Fibroblast of skin of right biceps (primary cell): ENCODE results near the gene AKR1C4.
"Not testable (repeated sequence)": the region's sequence is repeated elsewhere in the genome, so short reads cannot be mapped to it uniquely, and the experiment has no call there.

ENCODE experiments used
- DNase-seq: peaks from one replicate; pipeline ENCODE4 v3.0.0-alpha.2; 2013

Gene AKR1C4

DNA sequence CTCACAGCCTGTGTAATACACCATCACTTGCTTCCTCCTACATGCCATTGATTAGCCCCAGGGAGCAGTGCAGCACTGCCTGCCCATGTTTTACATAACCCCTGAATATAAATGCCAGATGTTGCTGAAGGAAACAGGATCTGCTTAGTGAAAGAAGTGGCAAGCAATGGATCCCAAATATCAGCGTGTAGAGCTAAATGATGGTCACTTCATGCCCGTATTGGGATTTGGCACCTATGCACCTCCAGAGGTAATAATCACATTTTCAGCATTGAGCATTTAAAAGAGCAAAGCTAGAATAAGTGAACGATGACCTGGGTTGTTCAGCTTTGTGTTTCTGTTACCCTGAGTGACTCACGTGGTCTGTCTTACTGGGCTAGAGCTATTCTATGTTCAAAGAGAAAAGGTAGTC, at the start of gene AKR1C4:
AKR1C4 (plus strand) TSS at position 136 of the 412 bp plus-strand sequence; CDS start at position 167, 31 bp downstream.
- DNase-seq = no peak

DNA sequence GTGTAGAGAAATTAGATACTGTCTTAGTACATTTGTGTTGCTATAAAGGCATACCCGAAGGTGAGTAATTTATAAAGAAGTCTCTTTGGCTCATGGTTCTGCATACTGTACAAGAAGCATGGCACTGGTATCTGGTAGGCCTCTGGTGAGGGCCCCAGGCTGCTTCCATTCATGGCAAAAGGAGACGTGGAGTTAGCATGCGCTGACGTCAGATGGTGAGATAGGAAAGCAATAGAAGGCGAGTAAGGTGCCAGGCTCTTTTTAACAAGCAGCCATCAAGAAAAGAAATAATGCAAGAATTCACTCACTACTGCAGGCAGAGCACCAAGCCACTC, 49.8 kb upstream of the AKR1C4 start:
- DNase-seq = no peak

DNA sequence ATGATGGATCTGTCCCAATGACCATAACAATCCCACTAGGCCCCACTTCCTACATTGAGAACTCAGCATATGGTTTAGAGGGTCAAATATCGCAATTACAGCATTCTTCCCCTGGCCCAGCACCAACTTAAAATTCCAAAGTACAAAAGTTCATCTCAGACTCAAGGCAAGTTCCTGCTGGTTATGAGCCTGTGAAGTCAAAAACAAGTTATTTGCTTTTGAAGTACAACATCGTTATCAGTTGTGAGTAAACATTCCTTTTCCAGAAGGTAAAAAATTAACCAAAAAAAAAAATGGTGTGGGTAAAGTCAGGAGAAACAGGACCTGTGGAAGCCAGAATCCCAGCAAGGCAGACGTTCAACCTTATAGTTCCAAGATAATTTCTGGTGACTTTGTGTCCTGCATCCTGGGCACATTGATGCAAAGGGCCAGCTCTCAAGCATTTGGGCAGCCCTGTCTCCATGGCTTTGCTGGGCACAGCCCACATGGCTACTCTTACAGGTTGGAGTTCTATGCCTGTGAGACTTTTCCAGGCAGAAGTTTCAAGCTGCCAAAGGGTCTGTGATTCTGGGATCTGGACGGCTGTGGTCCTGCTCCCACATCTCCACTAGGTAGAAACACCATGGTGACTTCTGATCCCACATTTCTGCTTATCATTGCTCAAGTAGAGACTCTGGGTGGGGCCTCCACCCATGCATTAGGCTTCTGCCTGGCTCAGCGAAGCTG, 49.2 kb upstream of the AKR1C4 start:
- no peak for DNase-seq

- DNase-seq = no peak
Observed at GRCh38 chr10:5147981-5148677, 48.5 kb upstream of the AKR1C4 start.

GRCh38 chr10:5148678-5149032, 48.0 kb upstream of the AKR1C4 start:
- DNase-seq = no peak

DNA sequence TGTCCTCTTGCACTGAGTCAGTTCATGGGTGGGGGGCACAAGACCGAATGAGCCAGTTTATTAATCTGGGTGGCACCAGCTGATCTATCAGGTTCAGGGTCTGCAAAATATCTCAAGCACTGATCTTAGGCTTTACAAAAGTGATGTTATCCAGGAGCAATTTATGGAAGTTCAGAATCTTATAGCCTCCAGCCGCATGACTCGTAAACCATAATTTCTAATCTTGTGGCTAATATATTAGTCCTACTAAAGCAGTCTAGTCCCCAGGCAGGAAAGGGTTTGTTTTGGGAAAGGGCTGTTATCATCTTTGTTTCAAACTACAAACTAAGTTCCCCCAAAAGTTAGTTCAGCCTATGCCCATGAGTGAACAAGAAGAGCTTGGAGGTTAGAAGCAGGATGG, 45.6 kb upstream of the AKR1C4 start:
- DNase-seq = no peak

- DNase-seq = no peak
Observed at GRCh38 chr10:5155951-5156350, 40.7 kb upstream of the AKR1C4 start.

DNA sequence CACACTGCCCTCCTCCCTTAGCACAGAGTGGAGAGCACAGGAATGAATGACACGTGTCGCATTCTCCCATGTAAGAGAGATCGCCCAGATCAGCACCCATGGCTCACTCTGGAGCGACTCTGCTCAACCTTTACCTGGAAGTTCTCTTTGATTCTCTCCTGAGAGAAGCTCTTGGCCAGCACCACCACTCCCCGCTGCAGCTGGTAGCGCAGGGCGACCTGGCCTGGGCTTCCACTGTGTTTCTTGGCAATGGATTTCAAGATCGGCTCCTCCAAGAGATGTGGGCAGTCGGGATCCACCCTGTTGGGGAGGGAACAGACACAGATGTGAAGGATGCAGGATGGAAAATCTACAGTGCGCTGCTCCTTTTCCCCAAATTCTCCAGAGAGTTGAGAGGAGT, 39.1 kb upstream of the AKR1C4 start:
- DNase-seq = no peak

GRCh38 chr10:5159126-5159525, 37.5 kb upstream of the AKR1C4 start:
- DNase-seq = no peak

DNA sequence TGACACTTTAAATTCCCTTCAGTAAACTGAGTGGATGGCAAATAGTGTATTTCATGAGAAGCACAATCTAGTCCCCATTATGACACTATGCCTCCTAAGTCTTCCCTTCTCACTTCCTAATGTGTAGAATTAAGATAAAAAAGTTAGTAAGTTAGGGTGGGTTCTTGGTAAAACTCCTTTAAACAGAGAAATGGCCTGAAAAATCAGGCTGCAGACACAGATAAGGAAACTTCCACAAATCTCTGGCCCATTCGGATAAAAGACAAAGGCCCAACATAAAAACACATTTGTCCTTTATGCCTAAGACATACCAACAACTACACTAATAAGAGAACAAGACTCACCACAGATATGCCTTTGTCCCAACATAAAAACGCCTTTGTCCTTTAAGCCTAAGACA, 33.1 kb upstream of the AKR1C4 start:
- no peak for DNase-seq

- DNase-seq = no peak
Observed at GRCh38 chr10:5165738-5166137, 30.9 kb upstream of the AKR1C4 start.

DNA sequence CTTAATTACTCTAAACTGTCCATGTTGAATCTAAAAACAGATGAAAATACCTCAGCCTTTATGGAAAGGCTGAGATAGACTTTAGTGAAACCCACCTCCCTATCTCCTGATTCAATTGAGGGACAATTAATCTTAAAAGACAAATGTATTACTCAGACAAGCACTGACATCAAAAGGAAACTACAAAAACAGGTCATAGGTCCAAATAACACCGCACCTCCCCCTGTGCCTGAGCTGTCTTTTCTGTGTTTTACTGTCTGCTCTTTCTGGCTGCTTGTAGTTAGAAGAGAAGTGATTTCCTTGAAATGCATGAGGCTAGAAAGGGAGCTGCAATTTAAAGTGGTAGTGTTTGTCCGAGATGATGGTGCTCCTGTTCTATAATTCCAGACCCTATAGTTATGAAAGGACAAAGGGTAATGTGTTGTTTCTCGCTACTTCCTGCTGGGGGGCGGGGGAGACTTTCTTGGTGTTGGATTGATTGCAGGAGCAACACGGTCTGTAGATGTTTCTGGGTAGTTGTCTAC, 27.7 kb upstream of the AKR1C4 start:
- no peak for DNase-seq

- DNase-seq = not testable (repeated sequence)
Observed at GRCh38 chr10:5175581-5175980, 21.1 kb upstream of the AKR1C4 start.

DNA sequence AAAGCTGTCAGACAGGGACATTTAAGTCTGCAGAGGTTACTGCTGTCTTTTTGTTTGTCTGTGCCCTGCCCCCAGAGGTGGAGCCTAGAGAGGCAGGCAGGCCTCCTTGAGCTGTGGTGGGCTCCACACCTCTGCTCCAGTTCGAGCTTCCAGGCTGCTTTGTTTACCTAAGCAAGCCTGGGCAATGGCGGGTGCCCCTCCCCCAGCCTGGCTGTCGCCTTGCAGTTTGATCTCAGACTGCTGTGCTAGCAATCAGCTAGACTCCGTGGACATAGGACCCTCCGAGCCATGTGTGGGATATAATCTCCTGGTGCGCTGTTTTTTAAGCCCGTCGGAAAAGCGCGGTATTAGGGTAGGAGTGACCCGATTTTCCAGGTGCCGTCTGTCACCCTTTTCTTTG, 16.1 kb upstream of the AKR1C4 start:
- not testable (repeated sequence) for DNase-seq

DNA sequence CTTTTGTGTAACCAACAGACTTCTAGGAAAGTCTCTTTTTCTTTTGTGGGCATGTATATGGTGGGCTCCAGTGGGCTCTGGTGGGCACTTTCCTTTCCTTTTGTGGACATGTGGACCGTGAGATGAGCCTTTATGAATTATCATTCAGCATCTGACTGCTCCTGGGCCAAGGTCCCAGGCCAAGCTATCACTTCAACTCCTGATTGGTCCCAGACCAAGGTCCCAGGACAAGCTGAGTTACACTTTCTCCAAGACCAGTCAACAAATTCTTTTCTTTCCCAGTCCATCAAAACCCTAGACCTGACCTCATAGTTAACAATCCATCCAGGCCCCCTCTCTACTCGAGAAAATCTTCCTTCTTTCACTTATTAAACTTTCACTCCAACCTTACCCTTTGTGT, 12.7 kb upstream of the AKR1C4 start:
- no peak for DNase-seq

- DNase-seq = no peak
Observed at GRCh38 chr10:5184987-5185775, 11.5 kb upstream of the AKR1C4 start, which contains the start of gene AKR1C8. AKR1C8 (minus strand) TSS chr10:5185150; CDS start chr10:5185104, 46 bp downstream.

DNA sequence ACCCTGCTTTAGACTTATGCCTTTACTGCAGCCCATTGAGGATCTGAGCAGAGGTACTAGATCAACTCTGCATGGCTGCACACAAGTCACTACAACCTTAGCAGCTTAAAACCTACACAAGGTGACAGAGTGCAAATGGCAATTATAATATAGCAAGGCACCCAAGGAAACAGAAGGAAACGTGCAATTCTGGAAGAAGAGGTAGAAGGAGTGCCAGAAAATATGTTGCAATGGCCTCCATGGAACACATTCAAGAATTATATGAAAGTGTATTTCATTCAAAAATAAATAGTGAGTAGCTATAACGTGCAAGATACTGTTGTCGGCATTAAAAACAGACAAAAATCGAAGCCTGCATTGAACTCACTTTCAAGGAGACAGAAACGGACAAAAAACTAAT, 8.8 kb upstream of the AKR1C4 start:
- no peak for DNase-seq

DNA sequence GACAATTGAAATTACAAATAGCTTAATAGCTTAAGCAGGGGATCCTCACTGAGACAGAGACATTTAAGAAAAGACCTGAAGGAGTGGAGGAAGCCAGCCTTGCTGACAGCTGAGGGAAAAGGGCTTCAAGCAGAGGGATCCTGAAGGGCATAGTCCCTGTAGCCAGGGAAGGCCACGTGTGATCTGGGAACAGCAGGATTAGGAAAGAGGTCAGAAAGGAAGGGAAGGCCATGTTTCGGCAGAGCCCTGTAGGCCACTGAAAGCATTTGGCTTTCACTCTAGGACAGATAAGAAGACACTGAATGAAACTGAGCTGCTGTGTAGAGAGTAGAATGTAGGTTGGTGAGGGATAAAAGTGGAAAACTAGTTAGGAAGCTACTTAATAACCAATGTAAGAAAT, 8.3 kb upstream of the AKR1C4 start:
- DNase-seq = no peak

DNA sequence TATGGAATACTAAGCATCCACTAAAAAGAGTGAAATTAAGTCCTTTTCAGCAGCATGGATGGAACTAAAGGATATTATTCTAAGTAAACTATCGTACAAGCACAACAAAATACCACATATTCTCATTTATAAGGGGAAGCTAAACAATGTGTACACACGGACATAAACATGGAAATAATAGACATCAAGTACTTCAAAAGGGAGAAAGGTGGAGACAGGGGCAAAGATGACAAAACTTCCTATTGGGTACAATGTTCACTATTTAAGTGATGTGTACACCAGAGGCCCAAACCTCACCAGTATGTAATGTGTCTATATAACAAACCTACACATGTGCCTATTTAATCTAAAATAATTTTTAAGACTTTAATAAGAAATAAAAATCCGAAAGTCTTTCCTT, 2.2 kb upstream of the AKR1C4 start:
- no peak for DNase-seq

DNA sequence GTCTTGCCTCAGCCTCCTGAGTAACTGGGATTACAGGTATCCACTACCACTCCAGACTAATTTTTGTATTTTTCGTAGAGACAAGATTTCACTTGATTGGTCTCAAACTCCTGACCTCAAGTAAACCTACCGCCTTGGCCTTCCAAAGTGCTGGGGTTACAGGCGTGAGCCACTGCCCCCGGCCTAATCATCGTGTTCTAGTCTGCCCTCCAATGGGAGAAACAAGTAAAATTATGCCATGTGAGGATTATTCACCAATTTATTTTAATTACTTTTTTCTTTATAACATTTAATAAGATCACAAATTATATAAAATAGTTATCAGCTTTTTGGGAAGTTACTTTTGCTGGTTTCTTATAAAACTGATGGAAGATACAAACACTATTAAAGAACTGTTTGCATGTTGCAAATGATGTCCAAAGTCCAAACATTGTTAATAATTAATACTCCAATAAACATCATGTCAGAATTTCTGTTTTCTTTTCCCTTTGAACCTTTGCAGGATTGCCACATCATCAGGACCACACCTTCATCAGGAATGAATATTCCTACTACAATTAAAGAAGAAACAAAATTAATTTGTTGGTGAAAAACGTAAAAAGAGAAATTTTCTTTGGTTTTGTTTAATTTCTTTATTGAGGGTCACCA, 786 bp upstream of the AKR1C4 start:
- no peak for DNase-seq

DNA sequence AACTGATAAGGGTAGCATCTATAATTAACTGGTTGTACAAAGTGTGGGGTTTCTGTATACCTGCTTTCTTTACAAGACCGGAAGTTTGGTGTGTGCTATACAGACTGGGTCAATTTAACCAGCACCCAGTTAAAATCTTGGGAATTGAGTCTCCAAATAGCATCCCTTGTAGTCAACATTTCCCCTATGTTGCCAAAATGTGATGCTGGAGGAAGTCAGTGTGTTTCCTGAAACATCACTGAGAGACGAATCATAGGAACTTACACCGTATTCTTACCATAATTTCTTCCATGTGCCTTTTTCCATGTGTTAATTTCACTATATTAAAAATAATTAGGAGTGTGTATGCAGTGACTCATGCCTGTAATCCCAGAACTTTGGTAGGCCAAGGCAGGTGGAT, 1.7 kb downstream of the AKR1C4 start:
- peak; percentile 1 for DNase-seq

GRCh38 chr10:5199398-5199797, 2.8 kb downstream of the AKR1C4 start:
- DNase-seq = no peak

DNA sequence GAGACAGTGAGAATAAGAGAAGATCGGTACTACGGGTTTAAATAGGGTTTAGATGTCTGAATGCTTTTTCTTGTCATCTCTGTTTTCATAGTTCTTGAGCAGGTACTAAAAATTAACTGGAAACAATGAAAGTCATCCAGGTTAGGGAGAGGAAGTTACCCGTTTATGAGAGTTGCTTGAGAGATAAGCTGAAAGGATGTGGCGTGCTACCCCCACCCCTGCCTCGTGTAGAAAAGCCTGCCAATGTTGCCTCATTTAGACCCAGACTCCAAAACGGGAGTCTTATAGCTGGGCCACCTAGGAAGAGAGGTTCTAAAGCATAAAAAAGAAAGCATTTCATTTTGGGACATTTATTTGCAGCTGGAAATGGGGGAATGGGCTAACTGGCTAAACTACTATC, 10.2 kb downstream of the AKR1C4 start:
- no peak for DNase-seq
